22Rv1 (cell line): ENCODE results near the gene ZNF385B.

Experiments used
- H3K27ac ChIP-seq: fragments of 450-650 bp; 2 replicates; pipeline ENCODE4 v1.5.1; 2017
- CTCF ChIP-seq: fragments of 450-650 bp; IDR thresholded peaks from 2 replicates; pipeline ENCODE4 v1.5.1; 2017; ENCODE audit warnings: mild to moderate bottlenecking
- ZFX ChIP-seq: fragments of 450-650 bp; IDR thresholded peaks from 2 replicates; pipeline ENCODE4 v1.6.1; 2017; ENCODE audit warnings: antibody characterized with exemption, borderline replicate concordance

Gene ZNF385B

GRCh38 chr2:179746981-179747380 lies 114.4 kb downstream of the ZNF385B start:
- peak overlapping the region; percentile 87 for H3K27ac ChIP-seq
- TF ChIP-seq ZFX (no peak), CTCF (no peak)

- peak overlapping the region; percentile 87 for H3K27ac ChIP-seq
- TF ChIP-seq CTCF (no peak), ZFX (no peak)
Observed at GRCh38 chr2:179745635-179746256, 115.7 kb downstream of the ZNF385B start.

GRCh38 chr2:179744401-179744800 lies 117.0 kb downstream of the ZNF385B start:
- peak overlapping the region; percentile 87 for H3K27ac ChIP-seq
- TF ChIP-seq ZFX, result no peak
- TF ChIP-seq CTCF, result no peak

- TF ChIP-seq CTCF, result no peak
- no peak for TF ChIP-seq ZFX
- peak overlapping the region; percentile 87; the same call in 1 of the 2 replicates for H3K27ac ChIP-seq
Observed at GRCh38 chr2:179741317-179741716, 120.1 kb downstream of the ZNF385B start.

GRCh38 chr2:179729966-179730365 lies 131.4 kb downstream of the ZNF385B start:
- TF ChIP-seq CTCF (no peak), ZFX (no peak)
- H3K27ac ChIP-seq, result 0 out of 2 replicates have a peak overlapping the region, but pooled peaks have one; percentile 12

- TF ChIP-seq CTCF, result no peak
- no peak for TF ChIP-seq ZFX
- H3K27ac ChIP-seq, result no peak overlapping the region
Observed at GRCh38 chr2:179726461-179727180, 134.8 kb downstream of the ZNF385B start.

- no peak overlapping the region for H3K27ac ChIP-seq
- TF ChIP-seq CTCF (no peak), ZFX (no peak)
Observed at GRCh38 chr2:179724403-179724802, 137.0 kb downstream of the ZNF385B start.
